Activated naive CD4-positive, alpha-beta T cell treated with anti-CD3 and anti-CD28 coated beads, Interleukin-2, amount 10 ng/mL, durations not matched to agents 5 hours and 36 hours (primary cell): Measurements from ENCODE around the gene SCYGR5. TPM values are rescaled to one million over a fixed set of nuclear protein-coding genes. Genes with fewer than 3 reads are reported as not detected.

Source experiments
- total RNA-seq, 2 experiments: library from RNA; stranded (reverse); gene quantifications; one replicate each; pipeline ENCODE4 v1.2.3, GENCODE V29; 2021

The SCYGR5 gene, protein sequence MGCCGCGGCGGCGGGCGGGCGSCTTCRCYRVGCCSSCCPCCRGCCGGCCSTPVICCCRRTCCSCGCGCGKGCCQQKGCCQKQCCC
- total RNA-seq = not detected

DNA sequence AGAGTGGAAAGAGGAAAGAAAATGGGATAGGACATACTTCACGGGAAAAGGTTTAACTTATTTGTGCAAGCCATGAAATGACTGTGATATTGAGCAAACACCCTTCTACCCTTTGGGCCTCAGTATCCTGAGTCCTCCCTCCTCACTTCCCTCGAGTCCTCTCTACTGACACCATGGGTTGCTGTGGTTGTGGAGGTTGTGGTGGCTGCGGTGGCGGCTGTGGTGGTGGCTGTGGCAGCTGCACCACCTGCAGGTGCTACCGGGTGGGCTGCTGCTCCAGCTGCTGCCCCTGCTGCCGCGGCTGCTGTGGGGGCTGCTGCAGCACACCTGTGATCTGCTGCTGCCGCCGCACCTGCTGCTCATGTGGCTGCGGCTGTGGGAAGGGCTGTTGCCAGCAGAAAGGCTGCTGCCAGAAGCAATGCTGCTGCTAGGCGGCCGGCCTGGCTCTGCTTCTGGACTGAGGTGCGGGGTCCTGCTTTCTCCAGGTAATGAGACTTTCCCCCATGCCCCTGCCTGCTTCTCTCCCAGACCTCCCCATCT lies at the start of gene SCYGR5:
SCYGR5 (plus strand) TSS at position 174 of the 540 bp plus-strand sequence; CDS start at position 174, 0 bp downstream.

DNA sequence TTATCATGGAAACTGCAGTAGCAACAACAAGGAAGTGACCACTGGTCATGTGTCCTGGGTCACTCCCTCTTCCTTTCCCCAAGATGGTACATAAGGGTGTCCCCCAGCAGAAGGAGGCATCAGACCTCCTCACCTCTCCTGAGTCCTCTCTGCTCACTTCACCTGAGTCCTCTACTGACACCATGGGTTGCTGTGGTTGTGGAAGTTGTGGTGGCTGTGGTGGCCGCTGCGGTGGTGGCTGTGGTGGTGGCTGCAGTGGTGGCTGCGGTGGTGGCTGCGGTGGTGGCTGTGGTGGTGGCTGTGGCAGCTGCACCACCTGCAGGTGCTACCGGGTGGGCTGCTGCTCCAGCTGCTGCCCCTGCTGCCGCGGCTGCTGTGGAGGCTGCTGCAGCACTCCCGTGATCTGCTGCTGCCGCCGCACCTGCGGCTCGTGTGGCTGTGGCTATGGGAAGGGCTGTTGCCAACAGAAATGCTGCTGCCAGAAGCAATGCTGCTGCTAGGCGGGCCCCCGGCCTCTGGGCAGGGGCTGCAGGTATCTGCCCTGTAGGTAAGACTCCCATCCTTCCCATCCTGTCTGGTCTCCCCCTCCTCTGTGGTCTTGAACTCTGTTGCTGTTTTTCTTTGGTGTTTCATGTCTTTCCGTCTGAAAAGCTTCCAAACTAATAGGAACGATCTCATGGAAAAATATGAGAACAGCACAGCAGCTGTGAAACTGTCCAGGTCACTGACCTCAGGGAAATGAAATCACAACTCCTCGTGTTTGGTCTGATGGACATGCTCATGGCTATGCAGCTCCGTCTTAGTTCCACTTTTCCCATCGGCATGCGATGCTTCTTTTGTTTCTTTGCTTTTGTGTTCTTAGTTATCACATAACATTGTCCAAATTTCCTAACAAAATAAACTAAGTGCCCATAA lies 49.0 kb upstream of the SCYGR5 start, which contains the start of gene SCYGR4:
SCYGR4 (plus strand) TSS at position 183 of the 915 bp plus-strand sequence; CDS start at position 183, 0 bp downstream.

Other genes starting within 250 kb of the SCYGR5 start
- 10 to 100 TPM; 59.6 to 60.2 TPM for gene AGFG1, start 194.6 kb upstream of the SCYGR5 start, total RNA-seq
- gene SCYGR2, start 67.9 kb upstream of the SCYGR5 start, total RNA-seq = not detected
- not detected for gene SCYGR3, start 52.0 kb upstream of the SCYGR5 start, total RNA-seq
- not detected for gene SCYGR4, start 49.3 kb upstream of the SCYGR5 start, total RNA-seq
- not detected for gene SLC19A3, start 51.2 kb downstream of the SCYGR5 start, total RNA-seq
- gene SCYGR6, start 58.0 kb downstream of the SCYGR5 start, total RNA-seq = not detected
- not detected for gene SCYGR7, start 61.5 kb downstream of the SCYGR5 start, total RNA-seq
- gene SCYGR8, start 79.1 kb downstream of the SCYGR5 start, total RNA-seq = not detected
- gene CCL20, start 147.0 kb downstream of the SCYGR5 start, total RNA-seq = not detected
- gene DAW1, start 204.8 kb downstream of the SCYGR5 start, total RNA-seq = not detected